Activated T-helper 17 cell treated with anti-CD3 and anti-CD28 coated beads, Interleukin-2, amount 50 U/mL, for 72 hours (primary cell): ENCODE data around the gene TNFAIP8. TPM values are rescaled to one million over a fixed set of nuclear protein-coding genes. Genes with fewer than 3 reads are reported as not detected.

Experiments
- ATAC-seq: fragments of 150-1000 bp; cut with Tn5 transposase; replicated peaks from 2 replicates; pipeline ENCODE4 v1.10.0; 2021; ENCODE audit warnings: mild to moderate bottlenecking, moderate library complexity
- H3K27ac Mint-ChIP-seq: one replicate; pipeline ENCODE4 v1.8.0; 2022; ENCODE audit warnings: mixed read lengths
- H3K27me3 Mint-ChIP-seq: one replicate; pipeline ENCODE4 v1.8.0; 2022; ENCODE audit warnings: mixed read lengths
- H3K36me3 Mint-ChIP-seq: one replicate; pipeline ENCODE4 v1.8.0; 2022; ENCODE audit warnings: low read depth, mild to moderate bottlenecking, mixed read lengths
- H3K4me1 Mint-ChIP-seq: one replicate; pipeline ENCODE4 v1.8.0; 2022; ENCODE audit warnings: mixed read lengths
- H3K4me3 Mint-ChIP-seq: one replicate; pipeline ENCODE4 v1.8.0; 2022; ENCODE audit warnings: mild to moderate bottlenecking, mixed read lengths
- H3K9me3 Mint-ChIP-seq: one replicate; pipeline ENCODE4 v1.8.0; 2022; ENCODE audit warnings: mixed read lengths
- total RNA-seq, 2 donors: library from RNA; stranded (reverse); gene quantifications; one replicate each; pipeline ENCODE4 v1.2.3, GENCODE V29; 2022

TNFAIP8 gene
- total RNA-seq, result 100 to 1,000 TPM; 129 to 170 TPM

GRCh38 chr5:119355685-119356611 lies at the start of gene TNFAIP8:
Gene TNFAIP8, plus strand, starts transcription at chr5:119356019. Its CDS starts 72 bp downstream, at chr5:119356091.
- H3K27ac Mint-ChIP-seq, result peak within 1 kb of the TSS; percentile 92
- peak; percentile 69 for ATAC-seq
- H3K36me3 Mint-ChIP-seq, result peaks cover 74% of the 10 kb centered on the region
- peak within 1 kb of the TSS; percentile 85 for H3K4me3 Mint-ChIP-seq
- H3K4me1 Mint-ChIP-seq, result peaks cover 44% of the 10 kb centered on the region
- no peaks in the 10 kb centered on the region for H3K9me3 Mint-ChIP-seq
- no peaks in the 10 kb centered on the region for H3K27me3 Mint-ChIP-seq

- Mint-ChIP-seq H3K4me1 (peaks cover 60% of the 10 kb centered on the region), H3K27me3 (no peaks in the 10 kb centered on the region), H3K27ac (no peak overlapping the region), H3K36me3 (peaks cover 79% of the 10 kb centered on the region), H3K4me3 (no peak overlapping the region), H3K9me3 (no peaks in the 10 kb centered on the region)
- no peak for ATAC-seq
These were observed 48.6 kb upstream of the TNFAIP8 start for GRCh38 chr5:119307170-119307569.

GRCh38 chr5:119309326-119309725 lies 46.5 kb upstream of the TNFAIP8 start:
- Mint-ChIP-seq H3K36me3 (peaks cover 68% of the 10 kb centered on the region), H3K4me3 (peak overlapping the region; percentile 72), H3K9me3 (no peaks in the 10 kb centered on the region), H3K27me3 (no peaks in the 10 kb centered on the region), H3K27ac (peak overlapping the region; percentile 94), H3K4me1 (peaks cover 61% of the 10 kb centered on the region)
- ATAC-seq, result no peak

- Mint-ChIP-seq H3K4me3 (peak overlapping the region; percentile 77), H3K27ac (peak overlapping the region; percentile 28), H3K36me3 (peaks cover 66% of the 10 kb centered on the region), H3K4me1 (peaks cover 60% of the 10 kb centered on the region), H3K27me3 (no peaks in the 10 kb centered on the region), H3K9me3 (no peaks in the 10 kb centered on the region)
- no peak for ATAC-seq
These were observed 44.1 kb upstream of the TNFAIP8 start for GRCh38 chr5:119311688-119312087.

- Mint-ChIP-seq H3K4me3 (peak overlapping the region; percentile 77), H3K36me3 (peaks cover 66% of the 10 kb centered on the region), H3K27me3 (no peaks in the 10 kb centered on the region), H3K9me3 (no peaks in the 10 kb centered on the region), H3K4me1 (peaks cover 60% of the 10 kb centered on the region), H3K27ac (peak overlapping the region; percentile 28)
- ATAC-seq, result no peak
These were observed 43.4 kb upstream of the TNFAIP8 start for GRCh38 chr5:119312403-119312802.

- peak overlapping the region; percentile 28 for H3K27ac Mint-ChIP-seq
- no peaks in the 10 kb centered on the region for H3K27me3 Mint-ChIP-seq
- peaks cover 67% of the 10 kb centered on the region for H3K36me3 Mint-ChIP-seq
- peaks cover 62% of the 10 kb centered on the region for H3K4me1 Mint-ChIP-seq
- H3K4me3 Mint-ChIP-seq, result peak overlapping the region; percentile 77
- no peaks in the 10 kb centered on the region for H3K9me3 Mint-ChIP-seq
- no peak for ATAC-seq
These were observed 42.6 kb upstream of the TNFAIP8 start for GRCh38 chr5:119313197-119313596.

GRCh38 chr5:119313658-119314605 lies 41.9 kb upstream of the TNFAIP8 start:
- ATAC-seq, result peak; percentile 23
- no peaks in the 10 kb centered on the region for H3K9me3 Mint-ChIP-seq
- H3K4me3 Mint-ChIP-seq, result peak overlapping the region; percentile 77
- peak overlapping the region; percentile 93 for H3K27ac Mint-ChIP-seq
- peaks cover 67% of the 10 kb centered on the region for H3K36me3 Mint-ChIP-seq
- no peaks in the 10 kb centered on the region for H3K27me3 Mint-ChIP-seq
- peaks cover 63% of the 10 kb centered on the region for H3K4me1 Mint-ChIP-seq

- Mint-ChIP-seq H3K27me3 (no peaks in the 10 kb centered on the region), H3K4me1 (peaks cover 63% of the 10 kb centered on the region), H3K27ac (peak overlapping the region; percentile 93), H3K9me3 (no peaks in the 10 kb centered on the region), H3K4me3 (peak overlapping the region; percentile 77), H3K36me3 (peaks cover 66% of the 10 kb centered on the region)
- peak; percentile 71 for ATAC-seq
These were observed 40.3 kb upstream of the TNFAIP8 start for GRCh38 chr5:119315516-119315949.

- H3K4me3 Mint-ChIP-seq, result peak overlapping the region; percentile 77
These were observed 39.7 kb upstream of the TNFAIP8 start for GRCh38 chr5:119316086-119316485.

GRCh38 chr5:119316906-119317305 lies 38.9 kb upstream of the TNFAIP8 start:
- H3K36me3 Mint-ChIP-seq, result peaks cover 68% of the 10 kb centered on the region

More at GRCh38 chr5:119316086-119316485, 39.7 kb upstream of the TNFAIP8 start:
- no peaks in the 10 kb centered on the region for H3K9me3 Mint-ChIP-seq
- no peaks in the 10 kb centered on the region for H3K27me3 Mint-ChIP-seq
- peaks cover 66% of the 10 kb centered on the region for H3K4me1 Mint-ChIP-seq
- H3K36me3 Mint-ChIP-seq, result peaks cover 66% of the 10 kb centered on the region
- peak; percentile 58 for ATAC-seq
- H3K27ac Mint-ChIP-seq, result peak overlapping the region; percentile 93

GRCh38 chr5:119318256-119318894 lies 37.4 kb upstream of the TNFAIP8 start:
- Mint-ChIP-seq H3K27me3 (no peaks in the 10 kb centered on the region), H3K4me1 (peaks cover 69% of the 10 kb centered on the region), H3K9me3 (no peaks in the 10 kb centered on the region), H3K36me3 (peaks cover 64% of the 10 kb centered on the region), H3K27ac (peak overlapping the region; percentile 74), H3K4me3 (peak overlapping the region; percentile 79)
- peak; percentile 26 for ATAC-seq

More at GRCh38 chr5:119316906-119317305, 38.9 kb upstream of the TNFAIP8 start:
- no peaks in the 10 kb centered on the region for H3K9me3 Mint-ChIP-seq
- peak overlapping the region; percentile 77 for H3K4me3 Mint-ChIP-seq
- ATAC-seq, result no peak
- H3K4me1 Mint-ChIP-seq, result peaks cover 69% of the 10 kb centered on the region
- no peaks in the 10 kb centered on the region for H3K27me3 Mint-ChIP-seq
- H3K27ac Mint-ChIP-seq, result peak overlapping the region; percentile 93

- Mint-ChIP-seq H3K4me3 (peak overlapping the region; percentile 79), H3K27me3 (no peaks in the 10 kb centered on the region), H3K27ac (peak overlapping the region; percentile 88), H3K9me3 (no peaks in the 10 kb centered on the region), H3K36me3 (peaks cover 66% of the 10 kb centered on the region), H3K4me1 (peaks cover 60% of the 10 kb centered on the region)
- ATAC-seq, result no peak
These were observed 36.4 kb upstream of the TNFAIP8 start for GRCh38 chr5:119319401-119319800.

GRCh38 chr5:119319890-119320289 lies 35.9 kb upstream of the TNFAIP8 start:
- Mint-ChIP-seq H3K36me3 (peaks cover 68% of the 10 kb centered on the region), H3K27me3 (no peaks in the 10 kb centered on the region), H3K4me1 (peaks cover 58% of the 10 kb centered on the region), H3K27ac (peak overlapping the region; percentile 88), H3K4me3 (peak overlapping the region; percentile 79), H3K9me3 (no peaks in the 10 kb centered on the region)
- no peak for ATAC-seq
